GM18517 (cell line): ENCODE results near the gene IFNL4.
"Not testable (repeated sequence)": the region's sequence is repeated elsewhere in the genome, so short reads cannot be mapped to it uniquely, and the experiment has no call there.

Experiments
- ATAC-seq: cut with Tn5 transposase; IDR thresholded peaks from one replicate; pipeline ENCODE4 v1.9.1; 2021; ENCODE audit warnings: mild to moderate bottlenecking, moderate library complexity; ENCODE audit not compliant: unreplicated experiment

Gene IFNL4

DNA sequence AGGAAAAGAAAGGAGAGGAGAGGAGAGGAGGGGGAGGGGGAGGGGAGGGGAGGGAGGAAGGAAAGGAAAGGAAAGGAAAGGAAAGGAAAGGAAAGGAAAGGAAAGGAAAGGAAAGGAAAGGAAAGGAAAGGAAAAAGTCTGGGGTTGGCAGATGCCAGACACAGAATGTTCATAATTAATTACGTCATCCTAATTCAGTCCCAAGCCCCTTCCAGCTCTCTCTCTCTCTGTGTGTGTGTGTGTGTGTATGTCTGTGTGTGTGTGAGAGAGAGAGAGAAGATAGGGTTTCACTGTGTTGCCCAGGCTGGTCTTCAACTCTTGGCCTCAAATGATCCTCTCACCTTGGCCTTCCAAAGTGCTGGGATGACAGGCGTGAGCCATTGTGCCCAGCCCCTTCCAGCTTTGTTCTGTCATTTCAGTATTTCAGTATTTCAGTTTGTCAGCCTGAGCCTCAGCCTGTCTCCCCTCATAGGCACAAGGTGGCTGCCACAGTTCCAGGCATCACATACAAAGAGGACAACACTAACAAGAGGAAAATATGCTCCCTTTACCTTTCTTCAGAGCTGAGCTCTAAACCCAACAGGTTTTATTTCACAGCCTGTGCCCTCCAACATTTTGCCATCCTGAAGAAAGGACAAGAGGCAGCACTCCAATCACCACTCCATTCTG is 18.4 kb downstream of the IFNL4 start:
- no peak for ATAC-seq

DNA sequence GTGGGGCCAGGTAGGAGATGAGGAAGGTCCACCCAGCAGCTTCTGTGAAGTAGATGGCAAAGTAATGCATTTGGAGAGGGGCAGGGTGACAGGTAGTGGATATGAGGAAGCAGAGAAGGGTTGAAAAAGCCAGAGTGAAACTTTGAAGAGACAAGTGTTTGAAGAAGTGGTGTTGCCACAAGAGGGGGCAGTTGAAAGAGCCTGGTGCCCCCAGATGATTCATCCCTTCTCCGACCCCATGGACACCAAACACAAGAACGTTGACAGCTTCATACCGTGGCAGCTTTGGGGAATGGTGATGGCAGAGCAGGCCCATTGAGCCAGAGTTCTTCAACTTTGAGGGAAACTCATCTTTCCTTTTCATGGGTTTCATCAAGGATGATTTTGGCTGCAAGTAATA is 23.7 kb downstream of the IFNL4 start:
- no peak for ATAC-seq

DNA sequence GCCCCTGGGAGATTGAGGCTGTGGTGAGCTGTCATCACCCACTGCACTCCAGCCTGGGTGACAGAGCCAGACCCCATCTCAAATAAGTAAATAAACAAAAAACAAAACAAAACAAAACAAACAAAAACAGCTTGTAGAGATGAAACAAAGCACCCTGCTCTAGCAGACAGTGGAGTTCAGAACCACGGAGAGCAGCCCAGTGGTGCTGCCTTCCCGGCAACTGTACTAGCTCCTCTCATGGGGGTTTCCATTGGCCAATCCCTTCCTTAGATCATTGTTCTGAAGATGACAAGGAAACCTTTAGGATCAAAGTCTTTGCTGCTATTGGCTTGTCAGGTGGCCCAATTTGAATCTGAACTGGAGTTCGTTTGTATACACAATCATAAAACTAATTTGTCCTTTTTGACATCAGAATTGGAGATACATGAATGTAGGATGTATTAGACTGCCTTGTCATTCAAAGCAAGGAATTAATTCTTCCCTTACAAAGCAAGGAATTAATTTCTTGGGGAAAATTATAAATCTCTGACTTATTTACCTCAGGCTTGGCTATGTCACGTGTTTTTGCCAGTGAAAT is 24.9 kb downstream of the IFNL4 start:
- ATAC-seq: no peak

DNA sequence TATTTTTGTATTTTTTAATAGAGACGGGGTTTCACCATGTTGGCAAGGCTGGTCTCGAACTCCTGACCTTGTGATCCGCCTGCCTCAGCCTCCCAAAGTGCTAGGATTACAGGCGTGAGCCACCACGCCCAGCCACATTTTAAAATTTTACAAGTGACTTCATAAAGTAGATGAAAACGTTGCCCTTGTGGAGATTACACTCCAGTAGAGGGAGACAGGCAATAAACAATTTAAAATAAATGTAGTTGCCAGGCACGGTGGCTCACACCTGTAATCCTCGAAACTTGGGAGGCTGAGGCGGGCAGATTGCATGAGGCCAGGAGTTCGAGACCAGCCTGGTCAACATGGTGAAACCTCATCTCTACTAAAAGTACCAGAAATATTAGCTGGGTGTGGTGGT is 29.5 kb downstream of the IFNL4 start:
- not testable (repeated sequence) for ATAC-seq

DNA sequence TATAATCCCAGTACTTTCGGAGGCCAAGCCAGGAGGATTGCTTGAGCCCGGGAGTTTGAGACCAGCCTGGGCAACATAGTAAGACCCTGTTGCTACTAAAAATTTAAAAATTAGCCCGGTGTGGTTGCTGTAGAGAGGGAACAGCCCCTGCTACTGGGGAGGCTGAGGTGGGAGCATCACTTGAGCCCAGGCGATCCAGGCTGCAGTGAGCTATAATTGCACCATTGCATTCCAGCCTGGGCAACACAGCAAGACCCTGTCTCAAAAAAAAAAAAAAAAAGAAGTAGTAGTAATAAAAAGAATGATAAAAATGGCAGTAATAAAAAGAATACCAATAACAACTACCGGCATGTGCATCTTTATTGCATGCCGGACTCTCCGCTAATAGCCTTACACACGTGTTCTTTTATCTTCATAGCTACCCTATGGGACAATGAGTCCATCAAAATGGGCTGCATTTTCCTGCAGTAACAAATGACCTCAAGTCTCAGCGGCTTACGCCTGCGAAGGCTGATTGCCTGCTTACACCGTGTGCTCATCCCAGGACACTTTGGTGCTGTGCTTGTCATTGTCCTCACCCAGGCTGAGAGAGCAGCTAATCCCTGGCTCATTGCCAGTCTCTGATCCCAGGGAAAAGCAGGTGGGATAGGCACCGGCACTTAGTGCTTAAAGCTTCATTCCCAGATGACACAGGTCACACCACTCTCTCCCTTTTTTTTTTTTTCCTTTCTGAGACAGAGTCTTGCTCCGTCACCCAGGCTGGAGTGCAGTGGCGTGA is 30.2 kb downstream of the IFNL4 start:
- no peak for ATAC-seq

DNA sequence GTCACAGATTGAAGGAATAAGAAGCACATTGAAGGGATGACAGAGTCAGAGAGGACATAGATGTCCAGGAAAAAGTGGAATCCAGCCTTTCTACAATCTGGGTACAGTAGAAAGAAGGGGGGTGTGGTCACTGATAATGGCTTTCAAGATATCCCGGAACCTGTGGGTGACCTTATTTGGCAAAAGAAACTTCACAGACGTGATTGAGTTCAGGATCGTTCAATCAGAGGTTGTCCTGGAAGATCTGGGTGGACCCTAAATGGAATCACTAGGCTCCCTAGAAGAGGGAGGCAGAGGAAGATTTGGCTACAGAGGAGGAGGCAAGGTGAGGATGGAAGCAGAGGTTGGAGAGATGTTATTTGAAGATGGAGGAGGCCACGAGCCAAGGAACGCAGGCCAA is 31.6 kb downstream of the IFNL4 start:
- no peak for ATAC-seq

DNA sequence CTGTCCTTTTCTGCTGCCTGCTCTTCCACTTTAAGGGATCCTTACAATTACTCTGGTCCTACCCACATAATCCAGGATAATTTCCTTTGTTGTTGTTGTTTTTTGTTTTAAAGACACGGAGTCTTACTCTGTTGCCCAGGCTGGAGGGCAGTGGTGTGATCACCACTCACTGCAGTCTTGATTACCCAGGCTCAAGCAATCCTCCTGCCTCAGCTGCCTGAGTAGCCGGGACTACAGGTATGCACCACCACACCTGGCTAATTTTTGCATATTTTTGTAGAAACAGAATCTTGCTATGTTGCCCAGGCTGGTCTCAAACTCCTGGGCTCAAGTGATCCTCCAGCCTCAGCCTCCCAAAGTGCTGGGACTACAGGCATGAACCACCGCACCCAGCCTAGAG is 33.3 kb downstream of the IFNL4 start:
- ATAC-seq: not testable (repeated sequence)

DNA sequence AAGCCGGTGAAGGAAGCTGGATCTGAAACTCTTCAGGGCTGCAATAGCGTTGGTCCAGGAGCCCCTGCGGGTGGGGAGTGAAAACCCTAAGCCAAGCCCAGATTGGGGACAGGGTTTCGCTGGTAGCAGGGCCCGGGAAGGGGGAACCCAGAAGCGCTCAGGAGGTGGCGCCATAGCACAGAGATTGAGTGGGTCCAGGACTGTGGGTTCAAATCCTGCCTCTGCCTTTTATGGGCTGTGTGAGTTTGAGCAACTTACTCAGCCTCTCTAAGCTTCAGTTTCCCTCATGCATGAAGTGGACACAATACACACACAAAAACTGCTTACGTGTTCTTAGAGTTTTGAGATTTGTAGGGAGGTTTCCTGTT is 36.3 kb downstream of the IFNL4 start:
- no peak for ATAC-seq

DNA sequence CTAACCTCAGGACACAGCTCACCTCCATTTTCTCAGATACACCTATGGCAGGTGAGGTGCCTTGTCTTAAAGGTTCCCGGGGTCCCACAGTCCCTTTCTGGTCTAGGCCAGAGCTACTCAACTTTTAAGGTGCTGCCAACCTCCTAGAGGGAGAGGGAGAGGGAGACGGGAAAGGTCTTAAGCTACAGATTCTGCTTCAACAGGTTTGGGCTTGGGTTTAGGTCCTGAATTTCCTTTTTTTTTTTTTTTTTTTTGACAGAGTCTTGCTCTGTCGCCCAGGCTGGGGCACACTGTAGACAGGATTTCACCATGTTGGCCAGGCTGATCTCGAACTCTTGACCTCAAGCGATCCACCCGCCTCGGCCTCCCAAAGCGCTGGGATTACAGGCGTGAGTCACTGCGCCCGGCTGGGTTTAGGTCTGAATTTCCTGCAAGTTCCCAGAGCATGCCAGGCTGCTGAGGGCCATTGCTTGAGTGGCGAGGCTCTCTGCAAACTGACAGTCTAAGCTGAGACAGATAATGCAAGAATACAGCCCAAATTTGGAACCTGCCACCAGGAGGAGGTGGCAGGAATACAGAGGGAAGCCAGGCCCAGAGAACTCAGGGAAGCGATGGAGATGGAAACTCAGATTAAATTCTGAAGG is 36.8 kb downstream of the IFNL4 start:
- ATAC-seq: no peak

DNA sequence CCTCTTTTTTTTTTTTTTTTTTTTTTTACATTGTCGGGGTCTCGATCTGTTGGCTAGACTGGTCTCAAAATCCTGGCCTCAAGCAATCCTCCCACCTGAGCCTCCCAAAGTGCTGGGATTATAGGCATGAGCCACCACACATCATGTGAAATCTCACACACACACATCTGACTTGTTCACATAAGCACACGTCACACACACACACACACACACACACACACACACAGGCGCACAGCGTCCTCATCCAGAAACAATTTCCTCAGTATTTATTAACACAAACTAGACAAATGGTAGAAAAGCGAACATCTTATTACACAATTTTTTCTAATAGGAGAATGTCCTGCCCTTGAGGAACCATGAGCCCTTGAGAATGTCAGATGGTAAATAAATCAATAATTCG is 39.5 kb downstream of the IFNL4 start:
- ATAC-seq: no peak

DNA sequence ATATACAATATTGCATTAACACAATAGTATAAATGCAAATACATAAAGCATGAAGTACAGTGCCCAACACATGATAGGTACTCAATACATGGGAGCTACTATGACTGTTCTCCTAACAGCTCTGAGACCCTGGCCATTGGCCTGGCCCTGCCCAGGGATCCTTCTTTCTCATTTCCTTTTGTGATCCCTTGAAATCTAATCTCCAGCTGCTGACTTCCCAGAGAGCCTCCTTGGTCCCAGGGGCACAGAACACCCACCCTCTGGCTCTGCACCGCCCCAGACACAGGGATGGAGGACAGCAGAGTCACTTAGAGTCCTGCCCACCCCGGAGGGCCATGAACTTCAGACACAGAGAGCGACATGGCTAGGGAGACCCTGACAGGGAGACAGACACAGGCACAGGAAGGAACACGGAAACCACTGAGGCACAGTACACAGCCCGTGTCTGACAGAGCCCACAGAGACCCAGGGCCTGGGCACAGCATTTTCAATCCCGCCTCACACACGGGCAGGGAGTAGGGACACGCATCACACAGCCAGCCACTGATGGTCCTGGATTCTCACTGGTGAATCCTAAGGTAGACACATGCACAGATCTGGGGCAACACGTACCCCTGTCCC is 40.4 kb downstream of the IFNL4 start:
- ATAC-seq: no peak

DNA sequence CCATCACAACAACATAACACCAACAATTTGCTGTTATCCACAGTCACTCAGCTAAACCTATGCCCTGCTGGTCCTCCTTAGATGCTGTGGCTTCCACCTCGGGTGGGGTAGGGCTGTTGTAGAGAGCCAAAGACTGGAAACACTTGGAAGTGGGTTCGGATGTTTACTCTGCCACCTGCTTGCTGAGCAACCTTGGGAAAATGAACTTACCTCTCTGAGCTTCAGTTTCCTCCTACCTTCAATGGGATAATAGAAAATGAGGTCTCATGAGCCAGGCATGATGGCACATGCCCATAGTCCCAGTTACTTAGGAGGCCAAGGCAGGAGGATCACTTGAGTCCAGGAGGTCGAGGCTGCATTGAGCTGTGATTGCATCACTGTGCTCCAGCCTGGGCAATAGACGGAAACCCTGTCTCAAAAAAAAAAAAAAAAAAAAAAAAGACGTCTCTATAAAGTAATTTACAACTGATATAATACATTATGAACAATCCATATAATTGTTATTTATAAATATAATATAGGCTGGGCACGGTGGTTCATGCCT is 41.3 kb downstream of the IFNL4 start:
- ATAC-seq: no peak

DNA sequence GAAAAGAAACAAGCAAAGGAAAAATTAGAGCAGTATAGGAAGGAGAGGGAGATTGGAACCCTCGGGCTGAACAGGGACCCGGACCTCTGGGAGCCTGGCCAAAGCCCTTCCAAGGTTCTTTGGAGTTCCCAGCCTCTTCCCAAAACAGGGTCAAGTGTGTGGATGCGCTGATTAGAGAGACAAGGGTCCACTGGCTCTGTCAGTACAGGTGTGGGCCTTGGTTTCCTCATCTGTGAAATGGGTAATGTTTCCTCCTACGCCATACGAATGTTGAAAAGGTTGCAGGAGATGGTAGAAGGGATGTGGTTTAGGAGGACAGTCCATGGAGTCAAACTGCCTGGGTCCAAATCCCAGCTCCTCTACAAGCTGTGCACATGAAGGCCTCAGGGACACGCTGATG is 42.5 kb downstream of the IFNL4 start:
- ATAC-seq: no peak

DNA sequence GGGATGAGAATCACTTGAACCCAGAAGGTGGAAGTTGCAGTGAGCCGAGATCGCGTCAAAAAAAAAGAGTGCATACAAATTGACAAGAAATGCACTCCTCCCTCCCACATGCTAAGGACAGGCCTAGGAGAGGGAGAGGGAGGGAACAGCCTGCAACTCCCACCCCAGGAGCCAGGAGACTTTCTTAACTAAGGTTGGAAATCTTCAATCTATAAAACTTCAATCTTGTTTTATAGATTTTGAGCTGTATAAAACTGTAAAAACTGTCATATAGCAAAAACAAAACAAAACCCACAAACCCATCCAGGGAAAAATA is 43.2 kb downstream of the IFNL4 start:
- no peak for ATAC-seq

DNA sequence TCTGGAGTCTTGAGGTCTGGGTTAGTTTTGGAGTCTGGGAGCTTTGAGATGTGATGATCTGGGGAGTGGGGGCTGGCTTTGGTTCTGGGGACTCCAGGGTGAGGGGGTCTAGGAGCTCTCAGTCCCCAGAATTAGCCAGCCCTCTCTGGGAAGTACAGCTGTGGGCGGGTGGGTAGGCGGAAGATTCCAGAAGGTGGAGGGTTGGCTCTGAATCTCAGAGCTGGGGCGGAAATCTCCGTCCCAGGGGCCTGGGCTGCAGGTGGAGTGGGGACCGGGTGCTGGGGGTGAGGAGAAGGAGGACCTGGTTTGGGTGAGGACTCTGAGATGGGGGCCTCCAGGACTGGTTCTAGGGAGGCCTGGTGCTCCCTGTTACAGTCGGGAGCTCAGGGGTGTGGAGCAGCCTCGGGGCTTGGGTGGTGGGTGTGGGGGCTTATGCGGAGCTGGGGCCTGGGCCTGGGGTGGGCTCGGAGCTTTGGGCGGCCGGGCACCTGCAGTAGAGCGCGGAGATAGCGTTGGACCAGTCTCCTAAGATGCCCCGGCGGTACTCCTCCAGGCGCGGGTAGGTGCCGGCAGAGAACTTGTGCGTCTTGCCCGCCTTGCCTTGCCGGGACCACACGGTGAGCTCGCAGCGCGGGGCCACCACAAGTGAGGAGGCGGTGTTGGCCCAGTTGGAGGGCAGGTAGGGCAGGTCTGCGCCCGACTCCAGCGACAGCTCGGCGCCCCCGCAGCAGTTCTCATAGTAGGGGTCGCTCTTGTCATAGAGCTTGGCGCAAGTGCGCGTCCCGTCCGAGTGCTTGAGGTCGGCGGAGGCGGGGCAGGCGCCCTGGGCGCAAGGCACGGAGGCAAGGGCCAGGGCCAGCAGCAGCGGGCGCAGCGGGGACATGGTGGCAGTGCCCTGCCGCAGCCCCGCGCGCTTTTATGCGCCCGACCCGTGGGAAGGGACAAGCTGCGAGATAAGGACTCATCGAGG is 45.0 kb downstream of the IFNL4 start, which contains the start of gene SYCN:
Gene SYCN (minus strand): TSS at position 892 of the 970 bp plus-strand sequence. CDS start 9 bp downstream, at position 883.
- no peak for ATAC-seq

DNA sequence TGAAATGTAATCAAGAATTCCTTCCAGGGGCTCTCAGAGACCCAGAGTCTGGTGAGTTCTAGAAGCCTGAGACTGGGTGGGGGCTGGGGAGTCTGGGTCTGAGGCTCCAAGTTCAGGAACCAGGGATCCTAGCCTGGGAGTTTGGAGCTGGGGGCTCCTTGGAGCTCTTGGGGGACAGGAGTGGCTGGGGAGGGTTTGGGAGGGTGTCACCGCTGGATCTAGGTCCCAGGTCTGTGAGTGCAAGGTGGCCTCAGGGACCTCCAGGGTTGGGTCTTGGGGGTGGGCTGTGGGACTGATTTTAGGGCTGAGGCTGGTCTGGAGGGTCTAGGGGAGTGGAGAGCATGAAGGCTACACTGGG is 45.7 kb downstream of the IFNL4 start:
- ATAC-seq: no peak

DNA sequence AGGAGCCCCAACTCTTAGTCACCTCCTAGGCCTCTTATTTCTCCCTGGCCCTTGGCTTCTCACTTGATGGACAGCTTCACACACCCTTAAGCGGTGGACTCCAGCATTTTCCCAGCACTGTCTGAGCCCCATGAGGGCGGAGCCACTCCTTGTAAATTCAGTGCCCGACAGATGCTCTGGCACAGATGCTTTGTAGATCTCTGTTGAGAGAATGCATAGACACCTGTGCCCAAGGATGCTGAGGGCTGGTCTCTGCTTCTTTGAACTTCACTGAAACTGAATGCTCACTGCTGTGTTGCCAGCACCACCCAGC is 47.9 kb downstream of the IFNL4 start:
- ATAC-seq: no peak

DNA sequence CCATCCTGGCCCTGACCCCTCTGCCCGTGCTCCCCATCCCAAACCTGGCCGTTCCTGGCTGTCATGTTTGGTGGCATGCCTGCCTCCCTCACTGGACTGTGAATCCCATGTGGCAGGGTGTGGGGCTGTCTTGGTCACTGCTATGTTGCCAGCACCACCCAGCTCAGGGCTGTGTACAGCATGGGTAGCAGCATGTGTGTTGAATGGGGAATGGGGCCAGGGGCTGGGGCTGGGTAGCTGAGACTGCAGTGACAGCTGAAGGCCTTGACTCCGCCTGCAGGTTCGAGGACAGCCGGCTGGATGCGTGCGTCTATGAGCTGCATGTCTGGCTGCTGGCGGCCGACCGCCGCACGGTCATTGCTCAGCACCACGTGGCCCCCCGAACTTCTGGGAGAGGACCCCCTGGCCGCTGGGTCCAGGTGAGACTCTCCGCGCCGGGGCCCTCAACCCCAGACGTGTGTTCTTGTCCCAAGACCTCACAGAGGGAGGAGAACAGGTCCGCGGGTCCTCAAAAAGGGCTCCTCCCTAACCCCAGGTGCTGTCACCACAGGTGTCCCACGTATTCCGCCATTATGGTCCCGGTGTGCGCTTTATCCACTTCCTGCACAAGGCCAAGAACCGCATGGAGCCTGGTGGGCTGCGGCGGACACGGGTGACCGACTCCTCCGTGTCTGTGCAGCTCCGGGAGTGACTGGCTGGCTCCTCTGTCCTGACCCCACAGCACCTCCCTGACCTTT is 48.4 kb downstream of the IFNL4 start:
- no peak for ATAC-seq

DNA sequence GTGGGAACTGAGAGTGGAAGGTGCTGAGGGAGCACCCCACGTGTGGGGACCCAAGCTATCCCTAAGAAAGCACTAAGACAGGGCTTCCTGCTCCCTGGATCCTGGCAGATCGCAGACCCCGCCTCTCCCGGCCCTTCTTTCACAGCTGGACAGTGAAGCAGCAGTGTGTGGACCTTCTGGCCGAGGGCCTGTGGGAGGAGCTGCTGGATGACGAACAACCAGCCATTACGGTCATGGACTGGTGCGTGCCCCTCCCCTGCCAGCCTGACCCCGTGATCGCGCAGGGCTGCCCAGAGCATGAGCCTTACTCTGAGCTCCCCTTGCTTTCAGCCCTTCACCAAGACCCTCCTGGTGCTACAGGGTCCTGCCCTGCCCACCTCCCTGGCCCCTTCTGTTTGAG is 49.6 kb downstream of the IFNL4 start:
- ATAC-seq: no peak

DNA sequence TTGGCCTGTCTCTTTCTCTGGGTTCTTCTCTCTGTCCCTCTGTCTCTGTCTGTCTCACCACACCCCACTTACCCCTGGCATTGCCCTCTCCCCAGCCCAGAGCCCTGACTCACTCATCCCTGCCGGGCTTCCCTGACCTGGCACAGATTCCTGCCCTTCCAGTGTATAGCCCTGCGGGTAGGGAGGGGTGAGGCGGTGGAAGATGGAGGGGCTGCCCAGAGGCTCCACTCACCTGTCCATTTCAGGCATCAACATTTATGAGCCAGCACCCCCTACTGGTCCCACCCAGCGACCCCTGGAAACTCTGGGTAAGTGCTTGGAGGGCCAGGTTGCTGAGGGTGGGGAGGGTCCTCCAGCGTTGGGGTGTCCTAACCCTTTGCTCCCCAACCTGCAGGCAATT is 50.8 kb downstream of the IFNL4 start:
- ATAC-seq: no peak
